Measurements from ENCODE around the gene SLC2A10.
A peak's percentile ranks its signal among the peaks of the same experiment; 100 is the strongest.

SLC2A10 gene

GRCh38 chr20:46742669-46743045, 33.2 kb downstream of the SLC2A10 start:
- DNase-seq (ENCODE audit: low read depth) = no peak
- no peak for TF ChIP-seq CTCF (IDR thresholded peaks at IDR 0.05; ENCODE audit: insufficient read depth, low read depth, low read length, missing control alignments)
- H3K4me3 ChIP-seq (ENCODE audit: low read depth, low read length) = no peak overlapping the region

- TF ChIP-seq CTCF (IDR thresholded peaks at IDR 0.05; ENCODE audit: insufficient read depth, low read depth, low read length, missing control alignments) = no peak
- DNase-seq (ENCODE audit: low read depth) = no peak
- H3K4me3 ChIP-seq (ENCODE audit: low read depth, low read length) = no peak overlapping the region
These were observed 33.6 kb downstream of the SLC2A10 start for GRCh38 chr20:46743088-46743487.

- H3K4me3 ChIP-seq (ENCODE audit: low read depth, low read length) = no peak overlapping the region
- no peak for DNase-seq (ENCODE audit: low read depth)
- TF ChIP-seq CTCF (IDR thresholded peaks at IDR 0.05; ENCODE audit: insufficient read depth, low read depth, low read length, missing control alignments) = no peak
These were observed 37.6 kb downstream of the SLC2A10 start for GRCh38 chr20:46746956-46747526.

GRCh38 chr20:46749147-46749546, 39.7 kb downstream of the SLC2A10 start:
- TF ChIP-seq CTCF (IDR thresholded peaks at IDR 0.05; ENCODE audit: insufficient read depth, low read depth, low read length, missing control alignments) = no peak
- DNase-seq (ENCODE audit: low read depth) = no peak
- H3K4me3 ChIP-seq (ENCODE audit: low read depth, low read length) = no peak overlapping the region

- H3K4me3 ChIP-seq (ENCODE audit: low read depth, low read length) = no peak overlapping the region
- DNase-seq (ENCODE audit: low read depth) = no peak
- TF ChIP-seq CTCF (IDR thresholded peaks at IDR 0.05; ENCODE audit: insufficient read depth, low read depth, low read length, missing control alignments) = no peak
These were observed 42.4 kb downstream of the SLC2A10 start for GRCh38 chr20:46751856-46752255.

GRCh38 chr20:46752728-46753127, 43.3 kb downstream of the SLC2A10 start:
- peak; percentile 67 for DNase-seq (ENCODE audit: low read depth)
- H3K4me3 ChIP-seq (ENCODE audit: low read depth, low read length) = no peak overlapping the region
- TF ChIP-seq CTCF (IDR thresholded peaks at IDR 0.05; ENCODE audit: insufficient read depth, low read depth, low read length, missing control alignments) = peak; percentile 63

All from GM12865 (cell line).